ENCODE results near the gene LRRC75B.

LRRC75B gene

GRCh38 chr22:24543185-24543601 lies 49.7 kb downstream of the LRRC75B start:
- H3K4me3 ChIP-seq (ENCODE audit: low read length) = no peak overlapping the region
- no peak for TF ChIP-seq CTCF (IDR thresholded peaks at IDR 0.05; ENCODE audit: insufficient read depth, low read depth, low read length, missing control alignments)
- DNase-seq (ENCODE audit: low read depth) = no peak

- no peak for TF ChIP-seq CTCF (IDR thresholded peaks at IDR 0.05; ENCODE audit: insufficient read depth, low read depth, low read length, missing control alignments)
- H3K4me3 ChIP-seq (ENCODE audit: low read length) = no peak overlapping the region
- DNase-seq (ENCODE audit: low read depth) = no peak
Measured at GRCh38 chr22:24542641-24543040, 50.2 kb downstream of the LRRC75B start.

- H3K4me3 ChIP-seq (ENCODE audit: low read length) = no peak overlapping the region
- no peak for DNase-seq (ENCODE audit: low read depth)
- no peak for TF ChIP-seq CTCF (IDR thresholded peaks at IDR 0.05; ENCODE audit: insufficient read depth, low read depth, low read length, missing control alignments)
Measured at GRCh38 chr22:24541681-24542515, 51.0 kb downstream of the LRRC75B start.

GRCh38 chr22:24540470-24540869 lies 52.4 kb downstream of the LRRC75B start:
- no peak for DNase-seq (ENCODE audit: low read depth)
- H3K4me3 ChIP-seq (ENCODE audit: low read length) = no peak overlapping the region
- TF ChIP-seq CTCF (IDR thresholded peaks at IDR 0.05; ENCODE audit: insufficient read depth, low read depth, low read length, missing control alignments) = no peak

GRCh38 chr22:24536089-24536488 lies 56.8 kb downstream of the LRRC75B start:
- no peak overlapping the region for H3K4me3 ChIP-seq (ENCODE audit: low read length)
- DNase-seq (ENCODE audit: low read depth) = no peak
- no peak for TF ChIP-seq CTCF (IDR thresholded peaks at IDR 0.05; ENCODE audit: insufficient read depth, low read depth, low read length, missing control alignments)
